ENCODE data around the gene SUSD1. TPM values are rescaled to one million over a fixed set of nuclear protein-coding genes. Genes with fewer than 3 reads are reported as not detected.

The SUSD1 gene
- total RNA-seq, 1 experiment from 2014 or later, result 7.9 TPM

GRCh38 chr9:112112519-112112918 lies 62.6 kb downstream of the SUSD1 start (continued):
- TF ChIP-seq FOSL1 (IDR thresholded peaks at IDR 0.05; ENCODE audit: low read depth) (peak; percentile 94), RAD21 (IDR thresholded peaks at IDR 0.05; ENCODE audit: low read depth) (no peak), JUND (IDR thresholded peaks at IDR 0.05) (peak; percentile 88), YY1 (IDR thresholded peaks at IDR 0.05; ENCODE audit: extremely low read depth, insufficient replicate concordance, low read depth, low read length) (no peak), ELF1 (IDR thresholded peaks at IDR 0.05; ENCODE audit: borderline replicate concordance, low read depth) (no peak)
- TF ChIP-seq, protein P1, sequence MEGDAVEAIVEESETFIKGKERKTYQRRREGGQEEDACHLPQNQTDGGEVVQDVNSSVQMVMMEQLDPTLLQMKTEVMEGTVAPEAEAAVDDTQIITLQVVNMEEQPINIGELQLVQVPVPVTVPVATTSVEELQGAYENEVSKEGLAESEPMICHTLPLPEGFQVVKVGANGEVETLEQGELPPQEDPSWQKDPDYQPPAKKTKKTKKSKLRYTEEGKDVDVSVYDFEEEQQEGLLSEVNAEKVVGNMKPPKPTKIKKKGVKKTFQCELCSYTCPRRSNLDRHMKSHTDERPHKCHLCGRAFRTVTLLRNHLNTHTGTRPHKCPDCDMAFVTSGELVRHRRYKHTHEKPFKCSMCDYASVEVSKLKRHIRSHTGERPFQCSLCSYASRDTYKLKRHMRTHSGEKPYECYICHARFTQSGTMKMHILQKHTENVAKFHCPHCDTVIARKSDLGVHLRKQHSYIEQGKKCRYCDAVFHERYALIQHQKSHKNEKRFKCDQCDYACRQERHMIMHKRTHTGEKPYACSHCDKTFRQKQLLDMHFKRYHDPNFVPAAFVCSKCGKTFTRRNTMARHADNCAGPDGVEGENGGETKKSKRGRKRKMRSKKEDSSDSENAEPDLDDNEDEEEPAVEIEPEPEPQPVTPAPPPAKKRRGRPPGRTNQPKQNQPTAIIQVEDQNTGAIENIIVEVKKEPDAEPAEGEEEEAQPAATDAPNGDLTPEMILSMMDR (IDR thresholded peaks at IDR 0.05 in 2 of 3, conservative IDR thresholded peaks at IDR 0.05 in 1 of 3; ENCODE audit: borderline replicate concordance in 1 of 3, insufficient read depth in 1 of 3, low read depth in 2 of 3, low read length in 2 of 3), result no peak

DNA sequence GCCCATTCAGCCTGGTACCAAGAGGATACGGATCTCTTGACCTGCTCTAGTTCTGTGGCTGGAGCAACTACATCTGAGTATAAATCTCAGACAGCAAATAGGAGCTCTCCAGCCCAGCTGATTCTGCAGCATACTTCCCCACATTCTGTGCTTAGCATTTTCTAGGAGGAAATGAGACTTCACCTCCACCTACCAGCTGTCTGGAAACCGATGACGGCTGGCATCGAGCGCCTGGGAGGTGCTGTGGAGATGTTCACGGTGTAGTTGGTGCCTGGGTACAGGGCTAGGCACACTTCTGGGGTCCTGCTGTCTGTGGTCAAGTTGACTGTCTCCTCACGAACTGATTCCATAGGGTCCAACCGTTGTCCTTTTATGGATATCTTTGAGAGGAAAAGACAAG lies 63.6 kb downstream of the SUSD1 start:
- TF ChIP-seq MAX (IDR thresholded peaks at IDR 0.05) (no peak), ZNF274 (IDR thresholded peaks at IDR 0.05; ENCODE audit: low read depth, low read length) (no peak), SP1 (IDR thresholded peaks at IDR 0.05; ENCODE audit: low read depth) (no peak), JUND (IDR thresholded peaks at IDR 0.05) (no peak), TCF7L2 (IDR thresholded peaks at IDR 0.05; ENCODE audit: borderline replicate concordance, extremely low read depth, insufficient read depth, insufficient read length) (no peak), CBX3 (IDR thresholded peaks at IDR 0.05; ENCODE audit: low read depth) (no peak), EZH2phosphoT487 (IDR thresholded peaks at IDR 0.05; ENCODE audit: borderline replicate concordance) (no peak), SRF (IDR thresholded peaks at IDR 0.05; ENCODE audit: low read depth) (no peak)
- ATAC-seq, result no peak
- Histone ChIP-seq H3K4me3 (replicated peaks in 1 of 2; ENCODE audit: low read depth in 1 of 2, low read length in 2 of 2) (no peak overlapping the region), H4K20me1 (ENCODE audit: insufficient read depth) (no peaks in the 10 kb centered on the region), H3K9me2 (ENCODE audit: insufficient read depth) (no peaks in the 10 kb centered on the region), H3K4me2 (ENCODE audit: low read length) (peak overlapping the region; percentile 59), H3K27ac (ENCODE audit: low read depth, low read length) (peak overlapping the region; percentile 55), H3K79me2 (ENCODE audit: insufficient read depth, low read length) (no peaks in the 10 kb centered on the region), H3K9ac (ENCODE audit: low read length) (no peak overlapping the region), H3K36me3 (ENCODE audit: control insufficient read depth in 1 of 2, insufficient read depth in 2 of 2, low read length in 2 of 2) (no peaks in the 10 kb centered on the region), H3K27me3 (ENCODE audit: insufficient read depth, low read length) (no peaks in the 10 kb centered on the region), H3K9me3 (ENCODE audit: control insufficient read depth in 1 of 2, insufficient read depth in 1 of 2, low read depth in 1 of 2, low read length in 2 of 2) (no peaks in the 10 kb centered on the region), H3K4me1 (ENCODE audit: control insufficient read depth in 1 of 2, insufficient read depth in 2 of 2, low read length in 2 of 2) (peaks cover 41 to 43% of the 10 kb centered on the region in 2 experiments), H2AFZ (ENCODE audit: low read depth, low read length, poor library complexity, severe bottlenecking) (no peak overlapping the region)
- CTCF ChIA-PET, result interaction anchor here (1.2 to 2.3 kb wide), 3 partner anchors 13 to 256 kb away, joined by 3 to 17 read pairs (median 3); no protein-coding TSS in a partner anchor
- RAD21 ChIA-PET (ENCODE audit: low non-redundant PET in 1 of 2, low total read pairs in 2 of 2, uncharacterized antibody in 2 of 2, unreplicated experiment in 2 of 2), result interaction anchor here in 1 of 2 experiments (1.0 kb wide), 1 partner anchor 223 kb away, joined by 5 read pairs; no protein-coding TSS in a partner anchor
- intact Hi-C loops (cut with micrococcal nuclease), result no loop called here
- no TSS peak for BruUV-seq (replicated peaks)
- POLR2A ChIA-PET, result no interaction called here
- no peak for DNase-seq (ENCODE audit: low read depth, low spot score)

All from HCT116 (cell line).